Chondrocyte (in vitro differentiated cells): ENCODE measurements around the gene ARID5B. TPM values are rescaled to one million over a fixed set of nuclear protein-coding genes. Genes with fewer than 3 reads are reported as not detected.

Experiments used
- DNase-seq: peaks from one replicate; pipeline ENCODE4 v3.0.0; 2021; ENCODE audit warnings: mixed read lengths, low spot score
- H3K27ac Mint-ChIP-seq: one replicate; pipeline ENCODE4 v1.8.0; 2021; ENCODE audit warnings: mild to moderate bottlenecking, moderate library complexity, mixed read lengths; ENCODE audit not compliant: unreplicated experiment
- H3K27me3 Mint-ChIP-seq: 2 replicates; pipeline ENCODE4 v1.8.0; 2021; ENCODE audit warnings: low read depth, mixed read lengths
- H3K36me3 Mint-ChIP-seq: 2 replicates; pipeline ENCODE4 v1.8.0; 2021; ENCODE audit warnings: low read depth, mixed read lengths
- H3K4me1 Mint-ChIP-seq: 2 replicates; pipeline ENCODE4 v1.8.0; 2021; ENCODE audit warnings: low read depth, mild to moderate bottlenecking, mixed read lengths
- H3K4me3 Mint-ChIP-seq: one replicate; pipeline ENCODE4 v1.8.0; 2021; ENCODE audit warnings: mild to moderate bottlenecking, moderate library complexity, mixed read lengths; ENCODE audit not compliant: unreplicated experiment
- H3K9me3 Mint-ChIP-seq: 2 replicates; pipeline ENCODE4 v1.8.0; 2021; ENCODE audit warnings: low read depth, mixed read lengths
- CTCF ChIP-seq: fragments of 200-600 bp; sonication (generic); IDR thresholded peaks from 2 replicates; pipeline ENCODE4 v1.5.0; 2021; ENCODE audit warnings: antibody characterized with exemption, mild to moderate bottlenecking, moderate library complexity
- total RNA-seq: library from RNA; stranded (reverse); gene quantifications from 3 replicates; pipeline ENCODE4 v1.2.1, GENCODE V29; 2021

ARID5B gene
- total RNA-seq, 1 donor from 2014 or later = 93.6 TPM

DNA sequence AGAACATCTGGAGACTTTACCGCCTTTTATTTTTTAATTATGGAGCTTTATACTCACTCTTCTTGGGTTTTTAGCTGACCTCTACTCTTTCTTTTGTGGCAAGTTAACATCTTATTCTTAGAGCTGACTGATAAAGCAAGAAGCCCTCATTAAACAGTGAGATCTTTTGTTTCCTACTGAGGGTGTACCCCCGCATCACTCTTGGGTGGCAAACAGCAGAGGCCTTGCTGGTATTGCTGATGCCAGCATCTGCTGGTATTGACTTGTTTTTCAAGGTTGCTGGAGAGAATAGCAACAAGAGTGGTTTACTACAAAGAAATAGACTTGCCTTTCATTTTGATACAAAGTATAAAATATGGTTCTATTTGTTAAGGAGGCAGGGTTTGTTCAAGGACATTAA is 154.7 kb downstream of the ARID5B start:
- Mint-ChIP-seq H3K4me1 (peaks cover 97% of the 10 kb centered on the region), H3K27me3 (no peaks in the 10 kb centered on the region), H3K4me3 (peak overlapping the region; percentile 54), H3K36me3 (peaks cover 66% of the 10 kb centered on the region), H3K9me3 (peaks cover 3% of the 10 kb centered on the region), H3K27ac (peak overlapping the region; percentile 59)
- DNase-seq = no peak
- TF ChIP-seq CTCF = no peak

GRCh38 chr10:62056698-62057097 is 155.2 kb downstream of the ARID5B start:
- no peak for DNase-seq
- Mint-ChIP-seq H3K4me3 (no peak overlapping the region), H3K9me3 (peaks cover 3% of the 10 kb centered on the region), H3K27ac (peak overlapping the region; percentile 85), H3K4me1 (peaks cover 97% of the 10 kb centered on the region), H3K27me3 (no peaks in the 10 kb centered on the region), H3K36me3 (peaks cover 68% of the 10 kb centered on the region)
- TF ChIP-seq CTCF = no peak

GRCh38 chr10:62057359-62057758 is 155.9 kb downstream of the ARID5B start:
- peaks cover 3% of the 10 kb centered on the region for H3K9me3 Mint-ChIP-seq
- H3K4me1 Mint-ChIP-seq = peaks cover 97% of the 10 kb centered on the region
- no peaks in the 10 kb centered on the region for H3K27me3 Mint-ChIP-seq
- no peak for TF ChIP-seq CTCF
- peak overlapping the region; percentile 39 for H3K4me3 Mint-ChIP-seq
- H3K36me3 Mint-ChIP-seq = peaks cover 65% of the 10 kb centered on the region
- H3K27ac Mint-ChIP-seq = peak overlapping the region; percentile 85
- no peak for DNase-seq

GRCh38 chr10:62057850-62058249 is 156.4 kb downstream of the ARID5B start:
- H3K4me1 Mint-ChIP-seq = peaks cover 96% of the 10 kb centered on the region
- H3K27ac Mint-ChIP-seq = peak overlapping the region; percentile 85

GRCh38 chr10:62058476-62058875 is 157.0 kb downstream of the ARID5B start:
- Mint-ChIP-seq H3K36me3 (peaks cover 59% of the 10 kb centered on the region), H3K27ac (peak overlapping the region; percentile 58), H3K4me1 (peaks cover 96% of the 10 kb centered on the region), H3K27me3 (no peaks in the 10 kb centered on the region), H3K9me3 (no peaks in the 10 kb centered on the region), H3K4me3 (no peak overlapping the region)
- TF ChIP-seq CTCF = no peak
- no peak for DNase-seq

More at GRCh38 chr10:62057850-62058249, 156.4 kb downstream of the ARID5B start:
- Mint-ChIP-seq H3K36me3 (peaks cover 62% of the 10 kb centered on the region), H3K4me3 (peak overlapping the region; percentile 39), H3K27me3 (no peaks in the 10 kb centered on the region), H3K9me3 (peaks cover under 1% of the 10 kb centered on the region)
- TF ChIP-seq CTCF = no peak
- no peak for DNase-seq
